ENCODE measurements around the gene KPTN.

- TF ChIP-seq POLR2A (IDR thresholded peaks at IDR 0.05): no peak
- TF ChIP-seq CTCF (IDR thresholded peaks at IDR 0.05): no peak
Observed at GRCh38 chr19:47429140-47429793, 54.8 kb downstream of the KPTN start.
